CD4-positive, alpha-beta T cell treated with Interleukin-21 for 1 hour (primary cell): ENCODE data around the gene DENND5A.
"Not testable (repeated sequence)": the region's sequence is repeated elsewhere in the genome, so short reads cannot be mapped to it uniquely, and the experiment has no call there.

Experiments used
- DNase-seq: peaks from one replicate; pipeline ENCODE4 v3.0.0-alpha.2; 2020

Gene DENND5A

GRCh38 chr11:9136741-9137140 is 128.4 kb downstream of the DENND5A start:
- DNase-seq = no peak

GRCh38 chr11:9133956-9134355 is 131.2 kb downstream of the DENND5A start:
- no peak for DNase-seq

GRCh38 chr11:9132203-9132878 is 132.8 kb downstream of the DENND5A start:
- DNase-seq = no peak

DNA sequence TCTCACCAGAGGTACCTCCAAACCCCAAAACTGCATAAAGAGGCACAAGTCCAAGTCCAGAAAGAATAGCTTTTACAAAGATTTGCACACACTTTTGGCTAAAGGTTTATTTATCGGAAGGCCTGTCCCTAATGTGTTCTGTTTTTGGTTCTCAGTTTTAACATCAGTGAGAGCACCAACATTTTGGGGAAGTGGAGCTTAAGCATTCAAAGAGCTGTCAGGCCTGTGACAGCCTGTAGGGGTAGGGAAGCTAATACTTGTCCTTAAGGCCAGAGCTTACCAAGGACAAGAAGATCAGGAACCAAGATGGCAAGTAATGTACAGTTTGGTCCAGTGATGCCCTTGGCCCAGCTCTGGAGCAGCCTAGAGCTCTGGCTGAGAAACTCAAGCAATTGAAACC is 134.9 kb downstream of the DENND5A start:
- DNase-seq = no peak

DNA sequence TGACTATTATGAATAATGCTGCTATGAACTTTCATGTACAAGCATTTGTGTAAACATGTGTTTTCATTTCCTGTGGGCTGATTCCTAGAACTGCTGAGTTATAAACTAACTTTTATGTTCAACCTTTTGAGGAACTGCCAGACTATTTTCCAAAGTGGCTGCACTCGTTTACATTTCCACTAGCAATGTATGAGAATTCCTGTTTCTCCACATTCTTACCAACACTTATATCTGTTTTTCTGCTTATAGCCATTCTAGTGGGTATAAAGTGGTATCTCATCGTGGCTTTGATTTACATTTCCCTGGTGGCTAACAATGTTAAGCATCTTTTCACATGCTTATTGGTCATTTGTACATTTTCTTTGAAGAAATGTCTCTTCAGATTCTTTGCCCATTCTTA is 138.5 kb downstream of the DENND5A start:
- no peak for DNase-seq

DNA sequence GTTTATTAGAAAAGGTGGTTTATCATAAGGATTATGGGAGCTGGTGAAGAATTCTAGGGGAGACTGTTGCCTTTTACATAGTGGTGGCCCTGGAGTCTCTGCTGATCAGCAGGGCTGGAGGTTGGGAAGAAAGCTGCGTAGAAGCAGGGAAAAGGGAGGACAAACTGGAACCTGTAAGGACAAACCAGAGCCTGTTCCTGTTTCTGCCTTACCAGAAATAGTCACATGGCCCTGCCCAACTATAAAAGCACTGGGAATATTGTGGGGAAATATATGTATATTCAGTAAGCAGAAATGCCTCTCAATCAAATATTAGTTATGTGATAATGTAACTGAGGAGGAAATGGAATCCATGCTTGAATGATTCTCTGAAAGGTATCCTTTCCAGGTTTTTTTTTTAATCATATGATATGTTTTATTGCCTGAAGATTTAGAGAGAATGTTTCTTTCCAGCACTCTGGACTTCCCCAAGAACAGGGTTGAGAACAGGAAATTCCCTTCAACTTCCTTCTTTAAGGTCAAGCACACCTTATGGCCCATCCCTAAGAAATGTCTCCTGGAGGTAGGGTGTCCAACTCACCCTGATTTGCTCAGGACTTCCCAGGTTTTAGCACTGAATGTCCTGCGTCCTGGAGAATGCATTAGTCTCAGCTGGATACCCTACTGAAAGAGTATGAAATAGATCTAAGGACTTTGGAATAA is 139.8 kb downstream of the DENND5A start:
- no peak for DNase-seq

GRCh38 chr11:9123595-9124304 is 141.4 kb downstream of the DENND5A start:
- no peak for DNase-seq

GRCh38 chr11:9121469-9121796 is 143.7 kb downstream of the DENND5A start:
- no peak for DNase-seq

DNA sequence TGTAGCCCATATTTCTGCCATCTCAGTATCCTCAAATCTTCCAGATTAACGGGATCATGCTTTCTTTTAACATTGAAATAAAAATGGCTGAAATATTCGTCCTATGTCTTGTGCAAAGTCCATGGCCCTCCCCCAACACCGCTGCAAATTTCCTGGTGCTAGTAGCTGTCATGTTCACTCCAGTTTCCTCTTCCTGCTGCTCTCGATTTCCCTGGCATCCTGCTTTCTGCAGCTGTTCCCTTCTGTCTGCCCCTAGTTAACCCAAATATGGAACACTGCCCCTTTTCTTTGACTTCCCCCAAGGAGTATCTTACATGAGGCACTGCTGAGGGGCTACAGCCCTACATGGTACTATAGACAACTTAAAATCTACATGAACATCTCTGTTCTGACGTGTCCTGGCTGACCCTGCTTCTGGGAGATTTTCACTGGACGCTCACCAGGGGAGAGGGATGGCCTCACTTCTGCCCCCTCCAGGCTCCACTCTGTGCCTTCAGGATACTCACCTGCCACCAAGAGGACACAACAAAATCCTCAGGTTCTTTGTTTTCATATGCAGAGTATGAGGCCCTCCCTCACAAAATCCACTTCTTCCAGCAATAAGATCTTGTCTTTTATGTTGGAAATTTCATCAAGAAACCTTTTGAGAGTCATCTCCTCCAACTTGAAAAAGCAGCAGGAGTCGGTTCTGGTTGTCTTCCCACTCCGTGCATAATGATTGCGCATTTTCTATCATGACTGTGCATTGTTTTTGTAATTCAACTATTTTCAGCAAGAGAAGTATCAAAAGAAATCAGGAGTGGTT is 144.3 kb downstream of the DENND5A start:
- no peak for DNase-seq

GRCh38 chr11:9118277-9118676 is 146.9 kb downstream of the DENND5A start:
- DNase-seq = no peak

DNA sequence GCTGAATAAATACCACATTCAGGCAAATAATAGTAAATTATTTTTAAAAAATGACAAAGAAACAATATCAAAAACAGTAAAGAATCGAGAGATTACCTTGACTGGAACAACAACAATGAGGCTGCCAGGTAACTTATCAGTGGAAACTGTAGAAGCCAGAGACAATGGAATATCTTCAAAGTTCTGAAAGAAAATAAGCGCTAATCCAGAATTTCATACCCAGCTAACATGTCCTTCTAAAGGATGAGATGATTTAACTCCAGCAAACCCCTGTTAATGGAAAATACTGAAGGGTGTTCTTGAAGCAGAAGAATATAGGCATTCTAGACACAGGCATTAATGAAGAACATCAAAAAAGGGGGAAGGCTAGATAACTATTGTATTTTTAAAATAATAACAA is 153.1 kb downstream of the DENND5A start:
- no peak for DNase-seq

DNA sequence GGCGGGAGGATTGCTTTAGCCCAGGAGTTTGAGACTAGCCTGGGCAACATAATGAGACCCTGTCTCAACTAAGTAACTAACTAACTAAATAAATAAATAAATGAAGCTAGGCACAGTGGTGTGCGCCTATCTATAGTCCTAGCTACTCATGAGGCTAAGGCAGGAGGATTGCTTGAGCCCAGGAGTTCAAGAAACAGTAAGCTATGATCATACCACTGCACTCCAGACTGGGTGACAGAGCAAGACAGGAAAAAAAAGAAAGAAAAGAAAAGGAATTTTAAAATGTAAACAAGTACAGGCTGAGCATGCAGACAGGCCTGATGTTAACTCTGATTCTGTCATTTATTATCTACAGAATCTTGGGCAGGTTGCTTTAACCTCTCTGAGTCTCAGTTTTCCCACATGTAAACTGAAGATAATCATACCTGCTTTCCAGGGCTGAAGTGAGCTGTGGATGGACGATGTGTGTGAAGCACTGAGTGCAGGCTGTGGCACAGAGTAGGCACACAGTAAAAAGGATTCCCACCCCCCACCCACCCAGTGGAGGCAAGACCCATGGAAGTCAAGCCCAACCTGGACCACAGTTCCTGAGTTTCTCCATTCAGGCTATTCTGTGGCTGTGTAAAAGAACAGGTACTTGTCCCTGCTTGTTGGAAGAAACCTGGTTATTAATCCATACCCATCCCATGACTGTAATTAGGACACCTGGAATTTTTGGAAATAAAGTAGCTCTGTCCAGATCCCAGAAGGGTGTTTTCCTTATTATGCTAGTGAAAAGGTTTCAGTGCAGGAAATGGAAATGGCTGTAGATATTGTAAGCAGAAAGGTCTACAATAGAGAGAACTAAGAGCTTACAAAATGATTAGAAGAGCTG is 155.1 kb downstream of the DENND5A start:
- DNase-seq = no peak

DNA sequence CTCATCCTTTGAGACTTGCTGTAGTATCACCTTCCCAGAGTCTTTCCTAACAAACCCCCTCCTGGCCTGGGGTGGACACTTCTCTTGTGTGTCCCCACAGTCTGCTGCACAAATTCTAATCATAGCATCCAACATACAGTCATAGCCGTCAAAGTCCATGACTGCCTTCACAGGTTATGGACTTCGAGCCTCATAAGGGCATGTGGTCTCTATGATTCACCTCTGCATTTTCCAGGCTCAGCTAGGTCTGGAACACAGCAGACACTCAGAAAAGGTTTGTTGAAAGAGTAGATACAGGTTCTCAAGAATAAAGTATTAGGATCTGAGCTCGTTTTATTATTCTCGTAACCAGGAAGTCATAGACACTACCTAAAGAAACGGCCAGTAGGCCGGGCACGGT is 160.6 kb downstream of the DENND5A start:
- DNase-seq = no peak

GRCh38 chr11:9103542-9104276 is 161.4 kb downstream of the DENND5A start:
- DNase-seq = no peak

DNA sequence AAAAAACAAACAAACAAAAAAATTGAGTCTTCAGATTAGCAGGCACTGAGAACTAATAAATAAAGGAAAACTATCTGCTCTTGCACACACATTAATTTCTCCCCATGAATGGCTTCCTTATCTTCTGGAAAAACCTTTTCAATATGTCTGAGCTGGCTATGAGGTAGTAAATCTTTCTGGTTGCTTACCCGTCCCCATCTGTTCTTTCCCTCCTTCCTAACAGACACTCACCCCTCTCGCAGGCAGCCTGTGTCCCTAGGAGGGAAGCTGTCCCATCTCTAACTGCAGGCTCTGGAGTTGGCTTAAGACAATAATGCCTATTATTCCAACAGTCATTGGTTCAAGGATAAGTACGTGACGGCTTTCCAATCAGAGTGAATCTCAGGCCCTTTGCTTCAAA is 165.5 kb downstream of the DENND5A start:
- no peak for DNase-seq

DNA sequence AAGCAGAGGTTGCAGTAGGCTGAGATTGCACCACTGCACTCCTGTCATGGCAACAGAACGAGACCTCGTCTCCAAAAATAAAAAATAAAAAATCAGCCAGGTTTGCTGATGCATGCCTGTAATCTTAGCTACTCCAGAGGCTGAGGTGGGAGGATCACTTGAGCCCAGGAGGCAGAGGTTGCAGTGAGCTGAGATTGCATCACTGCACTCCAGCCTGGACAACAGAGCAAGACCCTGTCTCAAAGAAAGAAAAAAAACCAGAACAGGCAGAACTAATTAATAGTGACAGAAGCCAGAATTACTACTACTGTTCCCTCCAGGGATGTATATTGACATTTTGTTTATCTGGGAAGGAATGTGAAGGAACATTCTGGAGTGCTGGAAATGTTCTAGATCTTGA is 166.7 kb downstream of the DENND5A start:
- not testable (repeated sequence) for DNase-seq

DNA sequence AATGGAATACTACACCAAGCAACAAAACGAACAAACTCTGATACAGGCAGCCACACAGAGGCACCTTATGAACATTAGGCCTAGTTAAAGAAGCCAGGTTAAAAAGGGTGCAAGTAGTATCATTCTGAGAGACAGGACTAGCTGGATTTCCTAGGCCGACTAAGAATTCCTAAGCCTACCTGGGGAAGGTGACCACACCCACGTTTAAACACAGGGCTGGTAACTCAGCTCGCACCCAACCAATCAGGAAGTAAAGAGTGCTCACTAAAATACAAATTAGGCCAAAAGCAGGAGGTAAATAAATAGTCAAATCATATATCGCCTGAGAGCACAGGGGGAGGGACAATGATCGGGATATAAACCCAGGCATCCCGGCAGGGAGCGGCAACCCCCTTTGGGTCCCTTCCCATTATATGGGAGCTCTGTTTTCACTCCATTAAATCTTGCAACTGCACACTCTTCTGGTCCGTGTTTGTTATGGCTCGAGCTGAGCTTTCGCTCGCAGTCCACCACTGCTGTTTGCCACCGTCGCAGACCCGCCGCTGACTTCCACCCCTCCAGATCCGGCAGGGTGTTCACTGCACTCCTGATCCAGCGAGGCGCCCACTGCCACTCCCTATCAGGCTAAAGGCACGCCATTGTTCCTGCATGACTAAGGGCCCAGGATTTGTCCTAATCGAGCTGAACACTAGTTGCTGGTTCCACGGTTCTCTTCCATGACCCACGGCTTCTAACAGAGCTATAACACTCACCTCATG is 167.8 kb downstream of the DENND5A start:
- DNase-seq = not testable (repeated sequence)

GRCh38 chr11:9096427-9096826 is 168.7 kb downstream of the DENND5A start:
- no peak for DNase-seq

DNA sequence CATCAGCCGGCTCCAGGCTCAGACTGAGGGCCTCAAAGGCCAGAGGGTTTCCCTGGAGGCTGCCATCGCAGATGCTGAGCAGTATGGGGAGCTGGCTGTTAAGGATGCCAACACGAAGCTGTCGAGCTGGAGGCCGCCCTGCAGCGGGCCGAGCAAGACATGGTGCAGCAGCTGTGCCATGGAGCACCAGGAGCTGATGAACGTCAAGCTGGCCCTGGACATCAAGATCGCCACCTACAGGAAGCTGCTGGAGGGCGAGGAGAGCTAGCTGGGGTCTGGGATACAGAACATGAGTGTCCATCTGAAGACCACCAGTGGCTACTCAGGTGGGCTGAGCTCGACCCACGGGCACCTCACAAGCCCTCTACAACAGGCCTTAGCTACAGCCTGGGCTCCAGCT is 169.7 kb downstream of the DENND5A start:
- no peak for DNase-seq

DNA sequence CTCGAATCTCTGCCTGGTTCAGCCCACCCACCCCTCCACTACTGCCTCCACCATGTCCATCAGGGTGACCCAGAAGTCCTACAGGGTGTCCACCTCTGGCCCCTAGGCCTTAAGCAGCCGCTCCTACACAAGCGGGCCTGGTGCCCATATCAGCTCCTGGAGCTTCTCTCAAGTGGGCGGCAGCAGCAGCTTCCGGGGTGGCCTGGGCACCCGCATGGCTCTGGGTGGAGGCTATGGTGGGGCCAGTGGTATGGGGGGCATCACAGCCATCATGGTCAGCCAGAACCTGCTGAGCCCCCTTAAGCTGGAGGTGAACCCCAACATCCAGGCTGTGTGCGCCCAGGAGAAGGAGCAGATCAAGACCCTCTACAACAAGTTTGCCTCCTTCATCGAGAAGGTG is 170.7 kb downstream of the DENND5A start:
- DNase-seq = no peak
